NCI-H2081 treated with DMSO at 0.1 percent for 48 hours (cell line): ENCODE results near the gene ADGRL2.

Experiments used
- DNase-seq: peaks from one replicate; lab custom pipeline; 2025; lab: John Stamatoyannopoulos, UW

The ADGRL2 gene

DNA sequence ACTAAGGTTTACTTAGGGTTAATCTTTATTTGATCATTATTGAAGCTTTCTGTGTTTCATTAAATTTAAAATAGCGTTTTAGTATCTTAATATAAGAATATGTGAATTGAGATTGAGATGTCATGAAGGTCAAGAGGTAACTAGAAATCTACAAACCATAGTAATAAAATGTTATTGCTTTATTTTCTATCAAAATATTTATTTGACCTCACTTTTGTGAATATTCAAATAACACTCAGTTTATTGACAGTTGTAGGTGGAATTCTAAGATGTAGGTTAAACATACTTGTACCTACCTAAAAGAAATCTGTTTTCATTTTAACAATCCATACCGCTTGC, 5.7 kb downstream of the ADGRL2 start:
- no peak for DNase-seq

DNA sequence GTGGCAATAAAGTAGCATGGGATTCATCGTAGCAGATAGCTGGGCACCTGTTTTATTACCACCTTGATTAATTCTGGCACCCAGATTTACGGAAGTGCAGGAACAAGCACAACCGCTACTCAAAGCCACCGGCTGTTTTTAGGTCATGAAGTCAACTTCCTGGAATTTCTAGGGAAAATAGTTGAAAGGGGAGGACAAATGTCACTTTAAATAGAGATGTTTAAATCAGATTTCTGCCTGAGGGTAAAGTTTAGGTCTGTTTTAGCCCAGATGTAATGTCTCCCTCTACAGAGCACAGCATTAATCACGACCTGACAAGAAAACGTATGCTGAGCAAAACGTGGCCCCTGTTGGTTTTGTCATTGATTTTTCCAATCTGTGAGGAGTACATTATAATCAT, 8.0 kb downstream of the ADGRL2 start:
- no peak for DNase-seq

DNA sequence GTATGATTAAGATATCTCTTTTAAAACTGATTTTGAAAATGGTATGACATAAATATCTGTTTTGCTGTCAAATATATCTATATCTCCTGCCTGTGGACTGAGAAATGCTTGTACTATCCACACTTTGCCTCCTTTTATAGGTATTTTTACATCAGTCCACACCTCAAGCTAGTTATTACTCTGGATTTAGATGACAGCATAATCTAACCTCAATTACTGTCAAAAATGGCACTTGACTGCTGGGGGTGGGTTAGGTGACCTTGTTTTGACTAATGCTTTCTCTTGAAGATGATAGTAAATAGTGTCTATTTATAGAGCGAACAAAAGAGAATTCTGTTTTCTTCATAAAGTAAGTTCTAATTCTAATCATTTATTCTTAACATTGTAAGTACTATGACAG, 9.1 kb downstream of the ADGRL2 start:
- no peak for DNase-seq

DNA sequence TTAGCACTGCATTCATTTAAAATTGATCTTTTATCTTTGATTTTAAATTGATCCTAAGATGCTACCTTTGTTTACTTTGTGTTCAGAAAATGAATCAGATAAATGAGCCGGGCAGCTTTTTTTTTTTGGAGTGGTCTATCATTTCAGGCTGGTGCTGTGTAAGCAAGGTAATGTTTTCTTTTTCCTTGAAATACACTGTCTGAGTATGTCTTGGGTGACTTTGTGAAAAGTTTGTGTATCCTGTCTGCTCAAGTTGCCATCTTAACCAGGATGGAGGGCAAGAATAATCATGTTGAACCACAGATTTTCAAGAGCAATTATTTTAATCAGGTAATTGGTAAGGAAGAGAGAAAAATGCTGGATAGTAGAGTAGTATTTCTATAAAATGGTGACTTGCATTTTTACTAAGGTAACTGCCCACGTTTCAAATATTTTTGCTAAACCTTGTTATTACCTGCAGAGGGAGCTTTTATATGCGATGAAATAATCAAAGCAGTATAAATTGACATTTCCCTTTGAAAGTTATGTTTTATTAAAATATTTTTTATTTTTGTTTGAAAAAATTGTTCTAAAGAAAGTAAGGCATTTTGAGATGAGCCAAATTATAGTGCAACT, 11.1 kb downstream of the ADGRL2 start:
- DNase-seq: no peak

DNA sequence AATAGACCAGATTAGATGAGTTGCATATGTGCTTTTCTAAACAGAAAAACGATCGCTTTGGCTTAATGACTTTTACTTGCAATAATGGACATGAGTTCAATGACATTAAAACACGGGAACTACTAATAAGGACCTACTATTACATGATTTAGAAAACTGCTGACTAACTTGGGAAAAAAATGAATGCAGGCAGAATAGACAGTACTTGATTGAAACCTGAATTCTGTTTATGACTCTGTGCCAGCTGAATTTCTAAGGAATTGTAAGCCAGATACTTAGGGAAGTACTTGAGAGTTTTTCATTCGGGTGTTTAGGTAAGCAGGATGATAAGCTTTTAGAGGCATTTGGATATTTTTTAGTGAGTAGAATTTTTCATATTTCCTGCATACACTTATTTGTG, 12.0 kb downstream of the ADGRL2 start:
- no peak for DNase-seq

DNA sequence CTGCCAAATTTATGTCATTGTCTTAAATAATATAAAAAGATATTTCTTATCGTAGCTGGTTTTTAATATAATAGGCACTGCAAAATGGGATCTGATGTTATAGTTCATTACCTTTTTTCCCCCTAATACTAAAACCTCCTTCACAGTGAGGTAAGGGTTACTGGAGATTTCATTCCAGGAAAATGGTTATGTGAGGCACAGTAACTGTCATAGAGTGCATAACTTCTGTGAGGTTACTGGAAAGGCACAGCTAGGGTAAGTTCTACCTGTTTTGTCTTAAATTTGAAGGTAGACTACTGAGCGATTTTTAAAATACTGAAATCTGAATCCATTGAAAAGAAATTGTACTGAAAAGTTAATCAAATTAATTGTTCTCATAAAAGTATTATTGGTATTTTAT, 13.0 kb downstream of the ADGRL2 start:
- DNase-seq: no peak

DNA sequence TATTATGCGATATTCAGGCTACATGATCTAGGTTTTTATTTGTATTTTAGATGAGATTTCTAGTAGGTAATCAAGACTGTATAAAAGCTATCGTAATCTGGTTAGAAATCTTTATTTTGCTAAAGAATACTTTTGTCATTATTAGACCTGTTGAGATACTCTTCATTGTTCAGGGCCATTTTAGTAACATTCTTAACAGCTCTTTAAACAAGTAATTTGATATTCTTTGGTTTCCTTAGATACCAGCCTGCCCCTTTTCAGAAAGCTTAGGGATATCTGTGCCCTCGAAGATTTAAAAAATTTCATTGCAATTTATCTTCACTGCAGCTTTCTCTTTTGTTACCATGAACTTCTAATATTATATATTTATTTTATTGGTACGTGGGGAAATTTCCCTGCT, 18.9 kb downstream of the ADGRL2 start:
- no peak for DNase-seq

DNA sequence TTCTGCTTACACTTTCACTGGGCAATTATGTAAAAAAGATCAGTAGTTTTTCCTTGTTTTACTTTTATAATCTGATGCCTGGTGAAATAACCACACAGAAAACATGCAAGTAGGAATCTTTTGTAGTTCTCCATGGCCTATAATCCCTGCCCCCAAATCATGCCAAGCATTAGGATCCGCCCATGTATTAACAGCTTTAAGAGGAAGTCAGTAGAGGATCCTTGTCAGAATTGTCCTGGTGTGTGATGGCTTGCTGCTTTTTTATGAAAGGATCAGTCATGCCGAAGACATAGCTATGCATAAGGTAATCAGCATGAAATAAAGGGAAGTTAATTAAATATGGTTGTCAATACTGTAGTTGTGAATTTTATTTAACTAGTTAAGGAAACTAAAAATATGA, 20.0 kb downstream of the ADGRL2 start:
- DNase-seq: no peak

DNA sequence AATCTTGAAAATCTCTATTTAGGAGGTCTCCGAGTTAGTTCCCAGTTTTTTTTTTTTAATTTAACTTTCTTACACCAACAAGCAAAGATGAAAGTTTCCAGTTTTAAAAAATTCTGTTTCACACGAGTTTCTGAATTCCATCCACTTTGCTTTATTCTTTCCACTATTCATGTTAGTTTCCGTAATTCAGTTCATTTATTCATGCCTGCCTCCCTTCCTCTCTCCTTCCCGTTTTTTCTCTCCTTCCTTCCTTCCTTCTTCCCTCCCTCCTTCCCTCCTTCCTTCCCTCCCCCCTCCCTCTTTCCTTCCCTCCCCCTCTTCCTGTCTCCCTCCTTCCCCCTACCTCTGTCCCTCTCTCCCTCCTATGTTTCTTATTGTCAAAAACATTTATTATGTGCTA, 22.3 kb downstream of the ADGRL2 start:
- no peak for DNase-seq

DNA sequence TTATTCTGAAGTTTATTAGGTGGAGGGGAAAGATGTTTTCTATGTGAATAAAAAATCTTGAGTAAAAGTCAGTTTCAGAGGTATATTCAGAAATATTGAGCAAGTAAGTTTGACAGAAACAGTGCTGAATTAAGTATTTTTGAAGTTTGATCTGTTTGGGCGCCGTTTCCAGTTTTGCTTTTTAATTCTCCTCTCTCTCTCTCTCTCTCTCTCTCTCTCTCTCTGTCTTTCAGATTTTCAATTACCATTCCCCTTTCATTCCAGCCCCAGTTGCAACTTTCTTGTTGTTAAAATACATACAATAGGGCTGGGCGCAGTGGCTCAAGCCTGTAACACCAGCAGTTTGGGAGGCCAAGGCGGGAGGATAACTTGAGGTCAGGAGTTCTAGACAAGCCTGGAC, 24.0 kb downstream of the ADGRL2 start:
- no peak for DNase-seq

DNA sequence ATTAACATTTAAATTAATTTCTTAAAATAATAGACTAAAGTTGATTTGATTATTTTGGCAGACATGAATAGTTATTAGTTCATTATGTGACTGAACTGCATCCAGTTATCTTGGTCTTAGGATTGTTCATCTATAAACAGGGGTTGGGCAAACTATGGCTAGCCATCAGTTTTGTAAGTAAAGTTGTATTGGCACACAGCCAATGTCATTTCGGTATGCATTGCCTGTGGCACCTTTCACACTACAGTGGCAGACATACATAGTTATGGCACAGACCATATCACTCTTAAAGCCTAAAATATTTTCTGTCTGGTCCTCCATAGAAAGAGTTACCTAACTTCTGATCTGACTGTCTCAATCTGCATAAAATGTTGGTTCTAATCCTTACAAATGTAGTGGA, 27.2 kb downstream of the ADGRL2 start:
- DNase-seq: no peak

DNA sequence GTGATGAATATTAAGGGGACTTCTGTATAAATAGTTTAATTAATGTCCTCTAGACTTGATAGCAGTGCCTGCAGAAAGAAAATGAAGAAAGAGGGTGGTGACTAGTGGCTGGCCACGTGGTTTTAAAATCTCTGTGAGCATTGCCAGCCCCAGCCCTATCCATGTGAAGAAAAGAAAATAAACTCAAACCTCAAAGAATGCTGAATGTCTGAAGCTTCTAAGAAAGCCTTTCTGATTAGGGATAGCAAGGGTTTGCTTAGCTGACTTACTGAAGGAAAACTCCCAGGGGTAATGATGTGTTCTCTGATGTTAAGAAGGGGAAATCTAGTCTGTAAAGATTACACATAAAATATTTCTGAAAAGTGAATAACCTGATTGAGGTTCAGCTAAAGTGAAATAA, 31.8 kb downstream of the ADGRL2 start:
- DNase-seq: no peak

DNA sequence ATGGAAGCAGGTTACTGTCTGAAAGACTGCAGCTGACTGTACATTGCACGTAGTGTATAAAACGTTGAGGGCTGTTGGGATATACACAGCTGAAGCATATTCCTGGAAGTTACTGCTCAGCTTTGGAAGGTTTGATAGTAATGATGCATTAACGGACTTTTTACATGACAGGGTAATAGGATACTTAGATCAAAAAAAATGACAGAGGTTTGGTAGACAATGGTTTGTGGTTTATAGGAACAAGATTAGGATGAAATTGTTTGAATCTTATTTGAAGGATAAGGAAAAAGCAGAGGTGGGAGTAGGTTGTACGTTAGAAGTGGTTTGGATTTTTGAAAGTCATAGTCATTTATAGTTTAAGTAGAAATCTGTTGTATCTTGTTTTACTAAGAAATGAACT, 33.0 kb downstream of the ADGRL2 start:
- DNase-seq: no peak

DNA sequence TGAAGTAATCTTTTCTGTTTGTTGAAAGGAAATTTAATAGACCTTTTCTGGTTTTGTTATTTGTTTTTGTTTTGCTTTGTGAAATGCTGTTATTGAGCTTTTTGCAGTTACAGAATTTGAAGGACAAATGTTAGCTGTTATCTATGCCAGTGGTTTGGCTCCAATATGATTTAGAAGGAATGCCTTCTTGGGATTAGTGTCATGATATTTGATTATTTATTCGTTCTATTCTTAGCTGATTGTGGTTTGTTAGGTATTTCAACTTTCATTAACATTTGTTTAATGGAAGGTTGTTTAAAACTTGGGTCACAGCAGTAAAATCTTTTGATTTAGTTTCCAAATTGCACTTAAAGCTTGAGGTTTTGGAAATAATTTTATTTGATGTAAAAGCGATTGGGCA, 33.5 kb downstream of the ADGRL2 start:
- no peak for DNase-seq

DNA sequence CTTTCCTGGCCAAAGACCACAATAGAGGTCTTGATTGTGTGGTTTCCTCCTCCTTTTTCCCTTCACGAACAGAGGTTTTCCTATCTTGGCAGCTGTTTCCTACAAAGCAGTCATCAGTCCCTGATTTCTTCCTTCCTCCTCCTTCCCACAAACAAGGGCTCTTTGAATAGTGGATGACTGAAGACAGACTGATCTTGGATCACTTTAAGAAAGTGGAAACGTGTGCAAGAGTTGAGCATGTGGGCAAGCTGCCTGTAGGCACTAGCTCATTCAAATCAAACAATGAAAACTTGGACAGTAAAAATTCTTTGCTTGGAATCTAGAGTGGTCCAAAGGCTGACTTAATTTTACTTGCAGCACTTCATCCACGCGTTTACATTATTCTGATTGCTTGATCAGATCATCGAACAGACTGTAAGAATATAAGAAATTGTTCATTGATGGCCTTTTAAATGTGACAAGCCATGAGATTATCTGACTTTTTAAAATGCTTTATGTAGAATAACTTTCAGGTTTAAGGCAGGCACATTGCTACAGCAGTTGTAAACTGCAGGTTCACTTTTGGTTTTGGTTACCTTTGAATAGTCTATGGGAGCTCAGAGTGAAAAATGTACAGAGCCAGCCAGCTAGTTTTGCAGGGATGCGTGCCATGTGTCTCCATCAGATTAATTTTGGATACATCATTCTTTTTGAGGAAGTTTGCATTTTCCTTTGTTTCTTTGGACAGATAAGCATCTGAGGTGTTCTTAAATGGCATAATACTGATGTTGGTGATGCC, 34.4 kb downstream of the ADGRL2 start:
- DNase-seq: no peak

DNA sequence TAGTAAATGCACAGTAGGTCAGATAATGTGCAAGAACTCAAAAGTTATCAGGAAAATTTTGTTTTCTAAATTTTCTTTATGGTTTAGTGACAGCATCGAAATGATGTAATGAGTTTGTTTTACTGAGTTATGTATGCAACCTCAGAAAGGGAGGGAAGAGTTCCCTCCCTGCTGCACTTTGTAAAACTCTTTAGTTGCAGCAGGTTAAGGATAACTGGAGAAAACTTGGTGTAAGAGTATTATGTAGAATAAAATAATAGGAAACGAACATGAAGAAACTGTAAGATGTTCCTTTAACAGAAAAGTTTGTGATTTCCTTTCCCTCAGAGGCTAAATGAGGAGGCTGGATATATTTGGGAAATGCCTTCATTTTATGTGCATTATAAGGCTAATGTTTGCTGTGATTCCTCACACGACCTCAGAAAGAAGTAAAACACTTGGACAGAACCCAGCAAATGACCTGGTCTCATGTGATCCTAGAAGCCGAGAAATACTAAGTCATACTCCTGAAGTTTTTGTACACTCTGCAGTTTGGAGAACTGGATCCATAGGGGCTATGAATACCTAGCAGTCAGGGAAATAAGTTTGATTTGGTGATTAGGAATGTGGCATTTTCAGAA, 35.4 kb downstream of the ADGRL2 start:
- no peak for DNase-seq

DNA sequence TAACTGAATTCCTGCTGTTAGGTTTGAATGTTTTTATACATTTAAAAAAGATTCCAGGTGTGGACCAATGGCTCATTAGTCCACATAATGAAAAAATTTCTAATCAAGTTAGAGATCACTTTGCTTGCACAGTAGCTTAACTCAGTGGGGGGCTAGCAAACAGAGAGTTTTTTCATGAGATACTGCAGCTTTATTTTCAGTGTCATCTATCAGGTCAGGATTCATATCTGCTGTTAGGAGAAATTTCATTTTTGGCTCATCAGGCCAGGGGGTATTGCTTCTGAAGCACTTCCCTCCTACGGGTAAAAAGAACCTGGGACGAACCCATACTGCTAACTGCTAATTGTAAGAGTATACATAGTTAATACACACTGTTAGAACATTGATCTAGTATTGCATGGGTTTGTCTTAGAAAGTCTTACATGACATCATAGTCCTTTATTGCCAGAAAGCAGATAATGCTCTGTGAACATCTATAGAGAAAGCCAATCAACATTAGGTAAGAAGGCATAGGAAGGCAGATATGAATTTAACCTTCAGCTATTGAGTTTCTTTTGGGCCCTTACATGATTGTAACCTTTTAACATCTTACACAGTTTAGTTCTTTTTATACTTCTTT, 38.0 kb downstream of the ADGRL2 start:
- no peak for DNase-seq

DNA sequence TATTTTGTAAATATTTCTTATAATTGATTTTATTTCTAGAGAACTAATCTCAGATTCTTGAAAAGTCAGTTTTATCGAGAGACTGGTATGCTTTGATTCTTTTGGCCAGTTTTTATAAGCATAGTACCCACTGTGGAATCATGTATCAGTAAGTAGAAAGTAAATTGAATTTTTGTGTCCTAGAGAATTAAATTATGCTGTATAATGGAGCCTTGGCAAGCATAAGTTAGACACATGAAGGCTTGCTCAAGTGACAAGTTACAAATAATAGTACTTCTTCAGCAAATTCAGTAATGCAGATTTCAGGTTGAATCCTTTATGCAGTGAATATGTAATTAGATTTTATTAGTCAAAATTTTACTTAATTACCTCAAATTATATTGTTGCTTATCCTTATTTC, 40.1 kb downstream of the ADGRL2 start:
- no peak for DNase-seq

DNA sequence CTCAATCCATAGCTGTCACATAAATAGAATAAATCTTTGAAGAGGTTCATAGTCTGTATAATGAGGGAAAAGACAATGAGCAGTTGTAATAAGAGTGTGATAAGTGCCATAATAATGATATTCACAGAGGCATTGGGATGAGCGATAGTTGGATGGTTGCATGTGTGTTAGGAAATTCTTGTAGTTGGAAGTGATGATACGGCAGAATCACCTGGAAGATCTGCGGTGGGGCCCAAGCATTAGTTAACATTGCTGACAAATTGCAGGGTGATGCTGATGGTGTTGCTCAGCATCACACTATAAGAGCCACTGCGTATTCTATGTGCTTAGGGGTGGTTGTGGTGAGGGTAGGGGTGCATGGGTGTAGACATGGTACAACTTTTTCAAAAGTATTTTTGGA, 41.1 kb downstream of the ADGRL2 start:
- DNase-seq: no peak

DNA sequence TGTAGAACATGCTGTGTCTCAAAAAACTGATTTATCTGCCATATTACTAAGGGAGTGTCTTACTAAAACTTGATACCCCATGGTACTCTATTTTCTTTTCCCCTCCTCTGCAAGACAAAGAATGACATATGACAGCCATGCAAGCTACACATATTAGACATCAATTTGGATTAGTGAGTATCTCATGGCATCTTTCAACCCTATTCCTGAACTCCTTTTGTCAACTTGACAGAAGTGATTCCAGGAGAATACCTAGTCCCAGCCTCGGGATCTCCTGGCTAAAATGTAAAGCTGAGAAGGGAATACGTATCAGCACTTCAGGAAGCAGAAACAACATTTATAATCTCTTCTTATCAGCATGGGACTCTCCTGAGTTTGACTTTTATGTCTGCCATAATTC, 43.7 kb downstream of the ADGRL2 start:
- DNase-seq: no peak

DNA sequence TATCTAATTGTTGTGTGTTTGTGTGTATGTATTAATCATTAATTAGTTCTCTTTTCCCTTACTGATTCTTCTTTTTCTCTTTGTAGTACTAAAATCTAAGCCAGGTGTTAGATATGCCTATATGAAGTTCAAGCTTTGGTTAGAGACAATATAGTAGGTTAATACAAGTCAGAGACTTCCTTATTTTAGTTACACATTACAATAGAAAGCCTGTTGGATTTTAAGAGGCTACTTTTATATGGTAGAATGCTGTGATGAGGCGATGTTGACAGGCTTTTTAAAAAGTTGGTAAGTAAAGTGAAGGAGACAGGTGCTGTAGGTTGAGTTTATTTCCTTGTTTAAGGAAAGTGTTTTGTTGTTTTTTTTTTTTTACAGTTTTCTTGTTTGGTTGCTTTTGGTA, 45.9 kb downstream of the ADGRL2 start:
- no peak for DNase-seq

DNA sequence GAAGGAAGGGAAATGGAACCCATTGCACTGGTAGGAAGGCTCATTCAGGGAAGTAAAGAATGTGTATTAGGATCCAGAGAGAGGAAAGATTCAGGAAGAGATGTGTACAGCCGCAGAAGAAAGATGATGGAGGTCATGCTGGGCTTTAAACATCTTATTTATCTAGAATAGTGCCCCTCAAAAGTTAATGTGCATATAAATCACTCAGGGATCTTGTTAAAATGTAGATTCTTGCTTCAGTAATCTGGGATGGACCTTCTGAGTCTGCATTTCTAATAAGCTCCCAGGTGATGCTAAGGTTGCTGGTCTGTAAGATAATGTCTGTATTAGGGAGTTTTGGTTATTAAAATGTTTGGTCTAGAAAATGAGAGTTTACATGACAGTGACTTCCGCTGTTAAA, 46.3 kb downstream of the ADGRL2 start:
- no peak for DNase-seq
